HG03045 (cell line): ENCODE measurements around the gene SHROOM3.

ENCODE experiments used
- ATAC-seq: cut with Tn5 transposase; IDR thresholded peaks from one replicate; pipeline ENCODE4 v1.9.1; 2021; ENCODE audit warnings: mild to moderate bottlenecking, moderate library complexity; ENCODE audit not compliant: unreplicated experiment

SHROOM3 gene

DNA sequence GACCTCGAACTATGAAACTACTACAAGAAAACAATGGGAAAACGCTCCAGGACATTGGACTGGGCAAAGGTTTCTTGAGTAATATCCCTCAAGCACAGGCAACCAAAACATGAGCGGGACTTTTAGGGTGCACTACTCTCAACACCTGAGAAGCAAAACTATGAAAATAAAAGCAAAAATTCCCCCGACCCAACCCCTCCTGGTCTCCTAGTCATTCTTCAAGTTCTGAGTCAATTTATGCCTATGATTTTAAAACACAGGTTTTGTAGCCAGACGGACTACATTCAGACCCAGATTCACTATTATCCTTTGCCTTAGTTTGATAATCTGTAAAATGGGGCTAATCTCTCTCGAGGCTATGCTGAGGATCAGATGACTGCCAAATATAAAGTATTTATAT lies 365.9 kb downstream of the SHROOM3 start:
- ATAC-seq = peak; percentile 63

DNA sequence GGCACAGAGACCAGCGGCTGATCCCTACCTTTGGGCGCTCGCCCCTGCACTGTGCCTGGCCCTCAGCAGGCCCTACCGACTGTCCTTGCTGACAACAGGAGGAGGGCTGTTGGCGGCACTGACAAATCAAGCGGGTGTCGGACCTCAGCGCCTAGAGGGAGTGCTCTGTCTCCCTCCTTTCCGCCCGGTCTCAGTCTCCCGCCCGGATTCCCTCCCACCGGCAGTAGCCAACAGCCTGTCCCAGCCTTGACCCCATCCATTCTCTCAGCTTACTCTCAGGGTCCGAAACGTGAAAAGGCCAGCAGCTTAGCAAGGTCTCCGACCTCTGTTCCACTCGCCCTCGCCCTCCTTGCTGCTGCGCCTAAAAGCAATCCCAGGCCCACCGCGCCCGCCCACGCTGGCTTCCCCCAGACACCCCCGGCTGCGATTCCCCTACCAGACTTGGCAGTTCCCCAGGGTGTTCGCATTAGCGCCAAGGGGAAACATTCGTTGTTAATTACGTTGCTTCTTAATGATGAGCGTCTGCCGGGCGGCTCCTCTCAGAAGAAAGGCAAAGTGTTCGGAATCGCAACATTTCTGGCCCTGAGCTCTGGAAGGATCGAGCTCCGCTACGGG lies 366.7 kb downstream of the SHROOM3 start:
- ATAC-seq = no peak

DNA sequence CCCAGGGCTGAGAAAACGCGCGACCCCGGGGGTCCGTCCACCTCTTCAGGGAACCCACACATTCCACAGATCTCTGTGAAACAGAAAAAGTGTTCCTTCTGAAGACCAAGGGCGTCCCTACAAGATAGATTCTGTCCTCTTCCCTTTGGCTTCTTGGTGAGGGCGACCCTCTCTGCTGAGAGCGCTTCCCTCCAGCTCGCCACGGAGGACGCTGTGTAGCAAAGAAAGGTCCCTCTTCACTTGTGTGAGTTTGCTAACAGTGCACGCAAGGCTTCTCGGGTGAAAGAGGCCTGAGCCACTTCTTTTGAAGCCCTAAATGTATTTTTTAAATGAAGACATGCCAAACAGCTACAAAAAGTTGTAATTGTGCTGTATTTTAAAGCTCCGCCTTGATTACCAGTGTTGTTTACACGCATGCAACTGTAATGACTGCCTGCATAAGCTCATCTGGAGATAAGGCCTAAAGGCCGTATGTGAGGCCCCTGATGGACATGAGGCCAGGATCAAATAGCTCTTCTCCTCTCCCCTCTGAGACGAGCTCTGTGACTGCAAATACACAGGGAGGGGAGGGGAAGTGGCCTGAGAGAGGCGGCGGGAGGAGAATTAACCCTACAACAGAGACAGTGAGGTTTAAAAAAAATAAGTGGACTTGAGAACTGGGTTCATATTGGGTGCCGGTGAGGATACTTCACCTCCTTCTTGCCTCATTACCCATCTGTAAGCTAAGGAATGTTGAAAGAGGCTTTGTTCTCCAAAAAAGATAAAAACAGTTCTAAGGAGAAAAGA lies 367.4 kb downstream of the SHROOM3 start:
- ATAC-seq = no peak

DNA sequence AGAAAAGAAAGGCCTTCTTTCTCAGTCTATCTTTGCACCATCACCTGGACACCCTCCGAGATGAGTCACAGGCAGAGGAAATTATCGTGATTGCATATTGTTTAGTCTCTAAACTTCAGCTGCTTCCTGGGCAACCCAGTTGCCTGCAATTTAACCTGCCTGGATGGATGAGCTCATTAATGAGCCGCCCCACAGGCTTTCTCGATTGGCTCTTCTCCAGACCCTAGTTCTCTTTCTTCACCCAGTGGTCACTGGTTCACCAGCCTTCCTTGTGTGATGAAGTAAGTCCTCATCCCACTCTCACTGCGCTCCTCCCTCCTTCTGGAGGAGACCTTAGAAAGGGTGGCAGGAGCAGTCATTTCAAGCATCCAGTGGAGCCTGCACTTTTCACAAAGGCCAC lies 368.5 kb downstream of the SHROOM3 start:
- no peak for ATAC-seq

DNA sequence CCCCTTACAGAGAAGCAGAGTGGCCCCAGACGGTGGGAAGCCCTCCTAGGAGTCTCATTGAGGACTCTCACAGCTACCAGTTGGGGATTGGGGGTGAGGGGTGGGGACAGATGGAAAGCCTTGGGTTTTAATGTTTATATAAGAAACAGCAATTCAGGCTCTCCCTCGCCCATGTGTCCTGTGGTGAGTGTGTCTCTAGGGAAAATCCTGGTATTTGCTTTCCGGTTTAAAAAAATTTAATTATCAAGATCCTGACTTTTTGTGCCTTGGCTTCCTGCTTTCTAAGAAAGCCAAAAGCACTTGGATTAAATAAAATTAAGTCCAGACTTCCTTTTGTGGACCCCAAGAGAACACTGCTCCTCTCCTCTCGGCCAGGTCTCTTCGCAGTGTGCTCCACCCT lies 369.1 kb downstream of the SHROOM3 start:
- ATAC-seq = no peak

DNA sequence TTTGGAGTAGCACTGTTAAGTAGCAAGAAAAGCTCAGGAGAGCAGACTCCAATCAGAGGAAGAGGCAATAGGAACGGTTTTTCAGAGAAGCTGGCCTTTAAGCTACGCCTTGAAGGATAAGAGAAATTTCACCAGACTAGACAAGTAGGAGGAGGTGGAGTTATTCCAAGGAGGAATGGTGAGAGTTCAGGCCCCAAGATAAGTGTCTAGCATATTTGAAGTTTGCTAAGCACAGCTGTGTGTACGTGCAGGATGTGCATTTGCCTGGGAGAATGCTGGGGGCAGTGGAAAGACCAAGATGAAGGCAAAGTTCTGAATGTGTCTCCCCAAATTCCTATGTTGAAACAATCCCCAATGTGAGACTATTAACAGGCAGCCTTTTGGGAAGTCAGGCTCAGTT lies 371.3 kb downstream of the SHROOM3 start:
- ATAC-seq = no peak

DNA sequence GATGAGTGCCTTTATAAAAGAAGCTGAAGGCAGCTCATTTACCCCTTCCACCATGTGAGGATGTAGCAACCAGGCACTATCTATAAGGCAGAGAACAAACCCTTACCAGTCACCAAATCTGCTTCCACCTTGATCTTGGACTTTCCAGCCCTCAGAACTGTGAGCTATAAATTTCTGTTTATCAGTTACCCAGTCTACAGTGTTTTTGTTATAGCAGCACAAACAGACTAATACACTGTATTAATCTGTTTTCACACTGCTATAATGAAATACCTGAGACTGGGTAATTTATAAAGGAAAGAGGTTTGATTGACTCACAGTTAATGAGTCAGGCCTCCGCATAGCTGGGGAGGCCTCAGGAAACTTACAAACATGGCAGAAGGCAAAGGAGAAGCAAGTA lies 371.7 kb downstream of the SHROOM3 start:
- no peak for ATAC-seq

DNA sequence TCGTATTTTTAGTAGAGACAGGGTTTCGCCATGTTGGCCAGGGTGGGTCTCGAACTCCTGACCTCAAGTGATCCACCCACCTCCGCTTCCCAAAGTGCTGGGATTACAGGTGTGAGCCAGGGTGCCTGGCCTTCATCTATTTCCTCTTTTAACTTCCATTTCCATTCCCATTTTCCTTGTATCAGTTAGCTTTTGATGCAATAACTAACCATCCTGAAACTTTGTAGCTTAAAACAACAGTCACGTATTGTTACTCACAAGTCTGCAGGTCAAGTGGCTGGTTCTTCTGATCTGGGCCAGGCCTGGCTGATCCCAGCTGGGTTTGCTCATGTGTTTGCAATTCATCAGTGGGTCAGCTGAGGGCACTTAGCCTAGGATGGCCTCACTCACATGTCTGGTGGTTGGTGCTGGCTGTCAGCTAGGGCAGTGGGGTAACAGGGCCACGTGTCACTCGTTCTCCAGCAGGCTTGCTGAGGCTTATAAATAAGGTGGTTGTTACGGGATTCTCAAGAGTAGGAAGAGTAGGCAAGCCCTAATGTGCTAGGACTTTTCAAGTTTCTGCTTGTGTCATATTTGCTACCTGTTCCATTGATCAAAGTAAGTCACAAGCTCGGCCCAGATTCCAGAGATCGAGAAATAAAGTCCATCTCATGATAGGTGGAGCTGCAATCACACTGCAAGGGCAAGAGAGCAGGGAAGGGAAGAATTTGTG lies 374.7 kb downstream of the SHROOM3 start:
- no peak for ATAC-seq

DNA sequence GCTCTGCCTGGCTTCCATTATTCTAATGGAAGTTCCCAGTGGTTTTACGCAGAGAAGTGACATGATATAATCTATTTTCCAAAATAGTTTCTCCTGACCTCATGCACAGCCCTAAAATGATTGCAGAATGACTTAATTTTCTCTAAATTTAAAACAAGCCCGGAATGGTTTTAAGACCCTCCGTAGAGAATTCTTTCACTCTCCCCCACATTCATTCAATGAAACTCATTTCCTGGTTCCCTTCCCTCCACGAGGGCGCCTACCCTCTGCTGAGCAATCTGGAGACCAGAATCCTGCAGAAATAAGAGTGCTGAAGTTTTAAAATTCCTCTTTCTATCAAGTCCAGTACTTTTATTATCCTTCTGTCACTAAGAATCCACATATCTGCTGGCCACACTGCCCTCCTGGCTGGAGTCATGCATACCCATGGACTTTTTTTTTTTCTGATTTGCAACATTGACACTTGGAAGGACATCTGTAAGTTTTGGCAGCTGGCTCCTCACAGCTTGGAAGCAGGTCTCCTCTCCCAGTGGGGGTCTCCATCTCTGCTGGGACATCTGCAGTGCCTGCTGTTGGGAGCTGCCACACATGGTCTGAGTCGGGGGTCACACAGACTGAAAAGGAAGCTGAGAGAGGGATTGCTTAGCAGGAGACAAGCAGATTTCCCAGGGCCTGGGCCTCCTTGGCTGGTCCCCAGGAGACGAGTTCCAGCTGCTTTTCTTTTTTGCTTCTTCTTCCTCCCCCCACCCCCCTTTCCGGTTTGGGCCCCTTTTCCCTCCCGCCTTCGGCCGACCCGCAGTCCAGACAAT lies 376.8 kb downstream of the SHROOM3 start:
- no peak for ATAC-seq

DNA sequence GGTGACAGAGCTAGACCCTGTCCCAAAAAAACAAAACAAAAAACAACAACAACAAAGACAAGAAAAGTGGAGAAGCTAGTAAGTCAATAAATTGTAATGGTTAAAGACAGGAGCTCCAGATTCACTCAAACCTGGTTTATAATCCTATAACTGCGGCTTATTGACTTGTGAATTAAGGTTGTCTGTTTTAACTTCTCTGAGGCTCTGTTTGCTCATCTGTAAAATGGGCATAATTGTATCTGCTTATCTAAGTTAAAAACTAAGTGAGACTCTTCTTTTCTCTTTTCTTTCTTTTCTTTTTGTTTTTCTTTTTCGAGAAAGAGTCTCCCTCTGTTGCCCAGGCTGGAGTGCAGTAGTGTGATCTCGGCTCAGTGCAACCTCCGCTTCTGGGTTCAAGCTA lies 378.0 kb downstream of the SHROOM3 start:
- no peak for ATAC-seq

DNA sequence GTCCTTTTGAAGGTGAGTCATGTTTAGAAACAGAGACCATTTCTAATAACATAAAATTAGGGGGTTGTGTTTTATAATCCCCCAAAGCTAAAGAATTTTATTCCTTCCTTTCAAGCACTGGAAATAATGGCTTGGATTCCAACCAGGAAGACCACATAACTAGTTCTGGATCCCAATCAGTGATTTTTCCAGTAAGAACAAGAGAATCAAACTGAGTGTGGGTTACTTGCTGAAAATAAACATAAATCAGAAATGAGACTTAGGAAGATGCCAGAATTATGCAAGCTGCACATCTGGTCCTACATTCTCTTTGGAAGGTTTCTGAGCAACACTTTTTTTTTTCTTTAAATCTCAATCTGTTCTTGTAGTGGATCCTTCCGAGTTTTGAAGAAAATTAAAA lies 386.6 kb downstream of the SHROOM3 start:
- ATAC-seq = no peak

DNA sequence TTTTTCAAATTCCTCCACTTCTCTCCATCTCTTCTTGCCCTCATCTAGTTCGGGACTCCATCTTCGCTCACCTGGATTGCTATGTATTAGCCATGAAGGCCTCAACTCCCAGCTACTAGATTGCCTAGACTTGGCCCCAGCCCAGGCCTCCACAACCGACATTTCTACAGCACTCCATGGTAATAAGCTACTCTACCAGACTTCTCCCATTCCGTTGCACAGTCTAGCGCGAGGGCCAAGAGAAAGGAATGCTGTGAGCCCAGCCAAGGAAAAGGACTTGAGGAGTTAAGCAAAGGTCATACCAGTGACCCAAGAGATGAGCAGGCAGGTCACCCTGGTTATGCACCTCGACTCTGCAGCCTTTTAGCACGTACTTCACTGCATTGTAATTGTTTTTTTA lies 387.3 kb downstream of the SHROOM3 start:
- no peak for ATAC-seq

DNA sequence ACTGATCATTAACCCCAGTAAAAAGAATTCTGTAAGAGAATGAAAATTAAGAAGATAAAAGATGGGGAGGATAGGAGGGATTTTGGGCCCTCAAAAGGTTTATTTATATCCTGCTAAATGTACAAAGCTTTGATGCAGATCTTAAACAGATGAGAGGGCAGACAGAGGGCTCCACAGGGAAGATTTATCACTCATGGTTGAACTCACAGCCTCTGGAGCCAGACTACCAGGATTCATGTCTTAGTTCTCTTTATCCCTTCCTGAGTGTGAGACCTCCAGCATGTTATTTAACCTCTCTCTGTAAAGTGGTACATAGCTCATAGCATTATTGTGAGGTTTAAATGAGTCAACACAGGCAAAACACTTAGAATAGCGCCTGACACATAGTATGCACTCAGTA lies 388.5 kb downstream of the SHROOM3 start:
- ATAC-seq = no peak

DNA sequence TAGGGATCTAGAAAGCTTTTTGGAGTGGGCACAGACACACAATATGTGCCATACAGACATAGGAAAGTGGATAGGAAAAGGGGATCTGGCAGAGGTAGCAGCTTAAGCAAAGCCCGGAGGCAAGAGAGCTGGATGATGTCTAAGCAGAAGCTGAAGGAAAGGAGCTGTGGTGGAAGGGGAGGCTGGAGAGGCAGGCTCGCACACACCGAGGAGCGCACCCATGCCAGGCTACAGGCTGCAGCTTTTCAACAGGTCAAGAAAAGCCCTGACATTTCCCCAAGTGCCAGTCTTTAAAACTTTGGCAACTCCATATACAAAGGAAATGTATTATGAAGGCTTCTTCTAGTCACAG lies 395.6 kb downstream of the SHROOM3 start:
- no peak for ATAC-seq

DNA sequence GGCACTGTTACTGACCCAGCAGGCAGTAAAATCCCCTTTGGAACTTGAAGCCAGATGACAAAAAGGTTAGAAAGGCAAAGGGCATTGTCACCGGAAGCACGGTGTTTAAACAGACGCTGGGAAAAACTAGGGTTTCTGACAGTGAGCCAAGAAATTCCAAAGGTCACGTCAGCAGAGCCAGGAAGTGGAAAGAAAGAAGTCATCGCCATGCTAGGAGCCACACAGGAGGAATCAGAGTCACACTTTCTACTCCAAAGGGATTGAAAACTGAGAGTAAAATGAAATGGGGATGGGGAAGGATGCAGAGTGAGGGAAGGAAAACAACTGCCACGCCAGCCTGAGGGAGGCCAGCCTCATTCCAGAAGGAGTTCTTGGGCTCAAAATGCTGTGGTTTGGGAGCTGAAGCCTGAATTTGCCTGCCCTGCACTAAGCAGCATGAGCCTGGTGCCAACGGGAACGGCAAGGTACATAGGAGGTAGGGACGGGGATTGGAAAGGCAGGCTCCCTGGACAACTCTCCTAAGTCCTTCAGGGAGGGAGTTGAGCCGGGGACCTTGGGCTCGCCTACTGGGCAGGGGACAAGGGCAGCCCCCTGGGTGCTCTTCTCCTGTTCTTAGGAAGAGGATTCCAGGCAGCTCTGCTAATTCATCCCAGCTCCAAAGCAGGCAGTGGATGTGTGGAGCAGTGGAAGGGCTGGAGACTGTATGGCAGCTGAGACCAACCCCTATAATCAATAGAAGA lies 396.1 kb downstream of the SHROOM3 start:
- ATAC-seq = no peak

DNA sequence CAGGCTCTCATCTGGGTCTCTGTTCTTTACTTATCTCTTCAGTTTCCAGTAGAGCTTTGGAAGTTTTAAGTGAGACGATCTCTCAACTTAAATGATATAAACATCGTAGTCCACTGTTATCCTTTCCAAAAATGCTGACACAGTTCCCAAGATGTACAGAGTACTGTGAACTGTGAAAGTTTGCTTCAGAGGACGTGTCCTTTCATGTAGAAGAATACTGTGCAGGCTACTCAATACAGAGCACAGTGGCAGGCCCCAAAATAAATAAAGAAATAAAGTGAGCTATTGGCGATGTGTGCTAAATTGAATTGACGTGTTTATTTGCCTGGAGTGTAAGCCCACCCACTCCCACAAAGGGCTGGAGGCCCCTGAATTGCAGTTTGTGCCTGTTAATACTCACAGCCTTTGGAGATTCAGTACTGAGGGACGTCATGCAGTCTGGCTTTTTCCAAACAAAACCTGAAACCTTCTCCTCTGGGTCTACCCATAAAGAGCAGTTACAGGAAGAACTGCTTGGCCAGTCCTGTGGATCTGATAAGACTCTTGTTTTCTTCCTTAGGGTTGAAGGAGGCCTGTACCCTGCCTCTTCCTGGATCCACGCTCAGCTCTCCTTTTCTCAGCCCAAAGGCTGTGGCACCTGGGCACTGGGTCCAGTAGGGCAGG lies 396.8 kb downstream of the SHROOM3 start:
- ATAC-seq = no peak
